NT2/D1 (cell line): Measurements from ENCODE around the gene TAF11.
"Not testable (repeated sequence)": the region's sequence is repeated elsewhere in the genome, so short reads cannot be mapped to it uniquely, and the experiment has no call there.

Experiments
- DNase-seq: peaks from one replicate; pipeline ENCODE4 v3.0.0-alpha.2; 2011; ENCODE audit warnings: low read depth, low spot score
- H3K27me3 ChIP-seq: 2 replicates; pipeline ENCODE4 v1.6.0; 2011; ENCODE audit warnings: mild to moderate bottlenecking; ENCODE audit not compliant: insufficient read length, insufficient read depth
- H3K36me3 ChIP-seq: 2 replicates; pipeline ENCODE4 v1.6.1; 2011; ENCODE audit warnings: mild to moderate bottlenecking, low read length, mixed read lengths; ENCODE audit not compliant: insufficient read depth, insufficient read length
- H3K4me1 ChIP-seq: 2 replicates; pipeline ENCODE4 v1.5.1; 2011; ENCODE audit not compliant: insufficient read depth, insufficient read length
- H3K4me3 ChIP-seq: 2 replicates; pipeline ENCODE4 v1.5.1; 2011; ENCODE audit warnings: low read depth; ENCODE audit not compliant: insufficient read length
- H3K9ac ChIP-seq: 2 replicates; pipeline ENCODE4 v1.6.0; 2011; ENCODE audit warnings: low read depth; ENCODE audit not compliant: insufficient read length
- H3K9me3 ChIP-seq: 2 replicates; pipeline ENCODE4 v1.5.1; 2011; ENCODE audit warnings: mild to moderate bottlenecking, low read length; ENCODE audit not compliant: insufficient read depth
- SUZ12 ChIP-seq: IDR thresholded peaks from 2 replicates; pipeline ENCODE4 v1.6.1; 2011; ENCODE audit not compliant: insufficient read length, insufficient read depth; ENCODE audit errors: extremely low read depth
- YY1 ChIP-seq: IDR thresholded peaks from 2 replicates; pipeline ENCODE4 v1.6.1; 2011; ENCODE audit not compliant: insufficient read length, insufficient read depth
- ZNF274 ChIP-seq: IDR thresholded peaks from 2 replicates; pipeline ENCODE4 v1.6.1; 2011; ENCODE audit warnings: mild to moderate bottlenecking, low read depth, low read length

Gene TAF11

GRCh38 chr6:34901930-34902329 is 14.1 kb upstream of the TAF11 start:
- Histone ChIP-seq H3K4me1 (no peaks in the 10 kb centered on the region), H3K36me3 (no peaks in the 10 kb centered on the region), H3K27me3 (no peaks in the 10 kb centered on the region), H3K4me3 (no peak overlapping the region), H3K9me3 (no peaks in the 10 kb centered on the region), H3K9ac (no peak overlapping the region)
- TF ChIP-seq ZNF274 = no peak
- no peak for TF ChIP-seq SUZ12
- no peak for TF ChIP-seq YY1
- DNase-seq = no peak

- Histone ChIP-seq H3K36me3 (no peaks in the 10 kb centered on the region), H3K4me1 (no peaks in the 10 kb centered on the region), H3K27me3 (no peaks in the 10 kb centered on the region), H3K9ac (no peak overlapping the region), H3K4me3 (no peak overlapping the region), H3K9me3 (no peaks in the 10 kb centered on the region)
- TF ChIP-seq ZNF274 (no peak), SUZ12 (no peak), YY1 (no peak)
- no peak for DNase-seq
Observed at GRCh38 chr6:34900321-34901031, 12.6 kb upstream of the TAF11 start.

- not testable (repeated sequence) for H3K27me3 ChIP-seq, DNase-seq
Observed at GRCh38 chr6:34899748-34900147, 11.9 kb upstream of the TAF11 start.

GRCh38 chr6:34897716-34898115 is 9.9 kb upstream of the TAF11 start:
- Histone ChIP-seq H3K4me3 (no peak overlapping the region), H3K9ac (no peak overlapping the region), H3K4me1 (no peaks in the 10 kb centered on the region), H3K36me3 (no peaks in the 10 kb centered on the region), H3K27me3 (no peaks in the 10 kb centered on the region), H3K9me3 (no peaks in the 10 kb centered on the region)
- TF ChIP-seq YY1 = no peak
- TF ChIP-seq ZNF274 = no peak
- no peak for TF ChIP-seq SUZ12
- no peak for DNase-seq

More at GRCh38 chr6:34899748-34900147, 11.9 kb upstream of the TAF11 start:
- not testable (repeated sequence) for H3K4me3 ChIP-seq, H3K4me1 ChIP-seq, H3K9ac ChIP-seq, H3K36me3 ChIP-seq, H3K9me3 ChIP-seq

- no peak for TF ChIP-seq SUZ12
- no peak for TF ChIP-seq YY1
- no peak for TF ChIP-seq ZNF274
- no peaks in the 10 kb centered on the region for H3K36me3 ChIP-seq
- H3K4me1 ChIP-seq = no peaks in the 10 kb centered on the region
- no peak overlapping the region for H3K4me3 ChIP-seq
- no peaks in the 10 kb centered on the region for H3K9me3 ChIP-seq
- no peak for DNase-seq
- no peaks in the 10 kb centered on the region for H3K27me3 ChIP-seq
- no peak overlapping the region for H3K9ac ChIP-seq
Observed at GRCh38 chr6:34897130-34897529, 9.3 kb upstream of the TAF11 start.

GRCh38 chr6:34894693-34895092 is 6.9 kb upstream of the TAF11 start:
- H3K27me3 ChIP-seq = no peaks in the 10 kb centered on the region
- H3K36me3 ChIP-seq = no peaks in the 10 kb centered on the region
- H3K9me3 ChIP-seq = no peaks in the 10 kb centered on the region
- H3K9ac ChIP-seq = no peak overlapping the region
- no peak for TF ChIP-seq ZNF274
- no peak for TF ChIP-seq SUZ12
- no peak for TF ChIP-seq YY1
- H3K4me3 ChIP-seq = no peak overlapping the region
- H3K4me1 ChIP-seq = no peaks in the 10 kb centered on the region
- DNase-seq = no peak

GRCh38 chr6:34891296-34891695 is 3.5 kb upstream of the TAF11 start:
- Histone ChIP-seq H3K4me3 (no peak overlapping the region), H3K9ac (no peak overlapping the region), H3K27me3 (no peaks in the 10 kb centered on the region), H3K4me1 (no peaks in the 10 kb centered on the region), H3K36me3 (no peaks in the 10 kb centered on the region), H3K9me3 (no peaks in the 10 kb centered on the region)
- no peak for DNase-seq
- no peak for TF ChIP-seq YY1

- no peak overlapping the region for H3K4me3 ChIP-seq
- H3K27me3 ChIP-seq = no peaks in the 10 kb centered on the region
- peaks cover 4% of the 10 kb centered on the region for H3K36me3 ChIP-seq
- H3K4me1 ChIP-seq = no peaks in the 10 kb centered on the region
- no peak for DNase-seq
- H3K9me3 ChIP-seq = no peaks in the 10 kb centered on the region
- TF ChIP-seq ZNF274 (no peak), YY1 (no peak), SUZ12 (no peak)
- H3K9ac ChIP-seq = no peak overlapping the region
Observed at GRCh38 chr6:34890533-34890925, 2.7 kb upstream of the TAF11 start.
